Retina (tissue), 1 donor: Measurements from ENCODE around the gene SLCO2B1.

ENCODE experiments used
- DNase-seq: peaks from one replicate; pipeline ENCODE4 v3.0.0-alpha.2; 2016

Gene SLCO2B1

DNA sequence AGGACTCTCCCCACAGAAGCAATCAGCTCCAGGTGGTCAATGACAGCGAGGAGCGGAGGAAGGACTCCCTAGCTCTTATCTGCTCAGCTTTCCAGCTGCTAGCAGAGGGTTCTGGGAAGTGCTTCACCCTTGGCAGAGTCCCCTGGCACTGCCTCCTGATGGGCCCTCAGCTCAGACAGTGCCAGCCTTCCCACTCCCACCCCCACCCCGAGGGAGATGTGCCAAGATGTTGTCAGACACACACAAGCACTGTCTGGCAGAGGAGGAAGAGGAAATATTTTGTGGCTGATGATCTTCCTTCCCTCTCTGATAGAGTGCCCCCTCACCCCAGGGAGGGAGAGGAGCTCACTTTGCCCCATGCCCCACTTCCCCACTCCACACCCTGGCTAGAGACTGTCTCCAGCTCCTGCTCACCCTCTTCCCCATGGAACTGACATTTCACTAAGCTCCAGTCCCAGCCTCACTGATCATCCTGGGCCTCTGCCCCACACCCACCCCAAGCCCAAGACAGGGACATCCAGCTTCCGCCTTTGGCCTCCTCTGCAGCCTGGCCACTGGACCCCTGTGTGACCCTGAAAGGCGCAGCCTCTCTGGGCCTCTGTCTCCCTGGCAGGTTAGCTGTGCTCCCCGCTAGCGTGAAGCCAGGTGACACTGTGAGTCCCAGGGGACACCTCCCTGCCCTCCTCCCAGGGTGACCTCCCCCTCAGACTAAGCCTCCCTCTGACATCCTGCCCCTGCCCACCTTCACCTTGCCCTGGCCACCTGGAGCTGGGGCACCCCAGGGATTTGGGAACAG lies 44.5 kb downstream of the SLCO2B1 start:
- no peak for DNase-seq

DNA sequence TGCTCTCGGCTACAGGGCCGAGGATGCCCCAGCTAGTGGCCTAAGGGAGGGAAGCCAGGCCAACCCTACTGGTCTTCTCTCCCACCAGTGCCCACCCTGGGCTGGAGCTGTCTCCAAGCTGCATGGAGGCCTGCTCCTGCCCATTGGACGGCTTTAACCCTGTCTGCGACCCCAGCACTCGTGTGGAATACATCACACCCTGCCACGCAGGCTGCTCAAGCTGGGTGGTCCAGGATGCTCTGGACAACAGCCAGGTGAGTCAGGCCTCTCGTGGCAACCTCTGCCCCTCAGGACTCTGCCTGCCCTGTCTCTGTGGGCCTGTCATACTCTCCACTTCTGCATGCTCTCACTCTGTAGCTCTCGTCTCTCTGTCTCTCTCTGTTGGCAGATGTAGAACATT lies 45.5 kb downstream of the SLCO2B1 start:
- DNase-seq, result no peak

DNA sequence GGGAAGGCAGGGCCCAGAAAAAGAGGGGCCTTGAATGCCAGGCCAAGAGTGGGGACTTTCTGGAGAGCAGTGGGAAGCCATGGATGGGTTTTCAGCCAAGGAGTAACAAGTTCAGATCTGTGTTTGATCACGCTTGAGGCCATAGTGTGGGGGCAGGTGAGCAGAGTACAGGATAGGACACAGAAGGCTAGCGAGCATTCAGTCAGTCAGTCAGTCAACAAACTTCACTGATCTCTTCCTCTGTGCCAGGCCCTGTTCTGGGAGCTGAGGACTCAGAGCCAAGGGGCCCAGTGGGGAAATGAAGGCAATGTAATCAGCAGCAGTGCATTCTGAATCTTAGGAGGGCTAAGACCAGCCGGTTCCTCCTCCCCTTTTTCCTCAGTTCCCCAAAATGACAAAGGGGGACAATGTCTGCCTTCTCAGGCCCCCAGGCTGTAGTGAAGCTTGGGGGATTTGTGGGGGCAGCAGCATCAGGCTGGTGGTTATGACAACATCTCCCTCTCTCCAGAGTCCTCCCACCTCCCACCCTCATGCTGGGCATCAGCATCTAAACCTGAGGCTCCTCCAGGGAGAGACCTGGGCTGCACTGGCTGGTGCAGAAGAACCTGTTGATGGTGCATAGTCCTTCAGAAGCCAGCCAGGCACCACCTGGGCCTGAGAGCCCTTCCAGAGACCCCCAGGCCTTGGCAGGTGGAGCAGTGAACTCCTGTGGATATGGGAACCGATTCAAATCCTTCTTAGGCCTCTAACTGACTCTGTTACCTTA lies 46.8 kb downstream of the SLCO2B1 start:
- no peak for DNase-seq

DNA sequence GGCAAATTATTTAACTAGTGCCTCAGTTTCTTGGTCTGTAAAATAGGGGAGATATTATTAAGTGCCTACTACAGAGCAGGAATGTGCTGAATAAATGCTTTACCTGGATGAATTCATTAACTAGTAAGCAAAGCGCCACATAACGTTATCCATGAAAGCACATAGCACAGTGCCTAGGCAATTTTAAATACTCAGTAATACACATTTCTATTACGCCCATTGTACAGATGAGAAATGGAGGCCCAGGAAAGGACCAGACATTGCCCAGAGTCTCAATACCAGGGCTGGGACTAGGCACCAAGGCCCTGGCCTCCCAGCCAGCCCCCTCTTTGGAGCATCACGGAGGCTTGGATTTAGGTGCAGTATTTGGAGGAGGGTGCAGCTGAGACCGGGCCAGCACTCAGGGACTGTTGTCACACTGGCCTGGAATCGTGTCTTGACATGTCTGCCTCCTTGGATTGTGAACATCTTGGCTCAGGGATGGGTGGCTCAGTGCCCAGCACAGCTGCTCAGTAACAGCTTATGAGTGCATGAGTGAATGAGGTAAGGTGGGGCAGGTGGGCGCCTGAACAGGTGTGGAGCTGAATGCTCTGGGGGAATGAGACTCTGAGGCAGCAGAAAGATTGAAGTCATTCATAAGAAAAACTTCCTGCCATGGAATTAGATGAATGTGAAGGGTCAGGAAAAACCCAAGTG lies 47.5 kb downstream of the SLCO2B1 start:
- DNase-seq, result no peak

DNA sequence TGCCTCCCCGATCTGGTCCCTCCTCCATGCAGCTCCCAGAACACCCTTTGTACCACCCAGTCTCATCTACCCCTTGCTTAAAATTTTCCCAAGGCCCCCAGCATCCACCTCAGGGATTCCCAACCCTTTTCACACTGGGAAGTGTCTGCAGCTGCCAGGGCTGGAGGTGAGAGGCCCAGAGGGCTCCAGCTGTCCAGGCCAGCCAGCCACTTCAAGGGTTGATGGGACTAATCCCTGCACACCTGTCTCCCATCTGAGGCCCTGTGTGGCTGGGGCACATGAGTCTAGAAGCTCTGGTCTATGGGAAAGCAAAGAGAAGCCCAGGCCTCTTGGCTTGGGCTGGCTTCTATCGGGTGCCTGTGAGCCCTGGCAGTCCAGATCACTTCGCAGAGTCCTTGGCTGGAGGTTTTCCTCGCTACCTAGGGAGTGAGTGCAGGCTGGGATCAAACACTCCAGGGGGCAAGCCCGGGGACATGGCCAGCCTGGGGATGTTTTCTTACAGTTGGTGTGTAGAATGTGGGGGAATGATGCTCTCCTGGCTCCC lies 48.6 kb downstream of the SLCO2B1 start:
- DNase-seq, result no peak

DNA sequence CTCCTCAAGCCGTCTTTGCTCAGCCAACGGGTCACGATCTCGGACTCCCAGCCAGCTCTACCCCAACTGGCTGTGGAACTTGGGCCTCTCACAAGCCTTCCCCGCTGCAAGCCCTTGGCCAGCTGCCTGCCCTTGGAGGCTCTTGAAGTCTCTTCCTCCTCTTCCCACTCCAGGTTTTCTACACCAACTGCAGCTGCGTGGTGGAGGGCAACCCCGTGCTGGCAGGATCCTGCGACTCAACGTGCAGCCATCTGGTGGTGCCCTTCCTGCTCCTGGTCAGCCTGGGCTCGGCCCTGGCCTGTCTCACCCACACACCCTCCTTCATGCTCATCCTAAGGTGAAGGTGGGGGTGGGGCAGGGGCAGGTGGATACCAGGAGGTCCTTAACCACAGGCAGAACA lies 49.1 kb downstream of the SLCO2B1 start:
- DNase-seq, result no peak

DNA sequence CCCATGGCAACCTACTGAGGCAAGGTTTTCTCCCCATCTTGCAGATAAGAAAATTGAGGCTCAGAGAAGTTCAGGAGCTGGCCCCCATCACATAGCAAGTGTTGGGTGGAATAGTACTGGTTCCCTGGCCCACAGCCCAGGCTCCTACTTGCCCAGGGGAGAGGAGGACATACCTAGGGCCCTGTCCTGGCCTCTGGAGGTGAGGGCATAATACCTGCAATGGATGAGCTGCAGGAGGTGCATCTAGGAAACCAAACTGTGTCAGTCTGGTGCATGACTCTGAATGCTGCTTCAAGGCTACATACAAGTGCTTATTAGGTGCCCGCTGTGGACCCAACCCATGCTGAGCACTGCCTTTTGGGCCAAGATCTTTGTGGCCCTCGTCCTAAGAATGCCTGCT lies 49.6 kb downstream of the SLCO2B1 start:
- no peak for DNase-seq

DNA sequence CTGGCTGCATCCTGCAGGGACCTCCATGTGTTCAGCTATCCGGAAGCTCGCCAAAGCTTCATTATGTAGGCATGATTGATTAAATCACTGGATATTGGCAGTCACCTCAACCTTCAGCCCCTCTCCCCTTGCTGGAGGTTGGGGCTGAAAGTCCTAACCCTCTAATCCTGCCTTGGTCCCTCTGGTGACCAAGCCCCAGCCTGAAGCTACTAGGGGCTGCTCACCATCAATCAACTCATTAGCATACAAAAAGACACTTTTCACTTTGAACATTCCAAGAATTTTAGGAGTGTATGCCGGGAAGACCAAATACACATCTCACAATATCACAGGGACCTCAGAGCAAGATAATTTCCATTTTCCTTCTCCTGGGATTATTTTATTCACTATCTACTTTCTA lies 50.9 kb downstream of the SLCO2B1 start:
- no peak for DNase-seq

DNA sequence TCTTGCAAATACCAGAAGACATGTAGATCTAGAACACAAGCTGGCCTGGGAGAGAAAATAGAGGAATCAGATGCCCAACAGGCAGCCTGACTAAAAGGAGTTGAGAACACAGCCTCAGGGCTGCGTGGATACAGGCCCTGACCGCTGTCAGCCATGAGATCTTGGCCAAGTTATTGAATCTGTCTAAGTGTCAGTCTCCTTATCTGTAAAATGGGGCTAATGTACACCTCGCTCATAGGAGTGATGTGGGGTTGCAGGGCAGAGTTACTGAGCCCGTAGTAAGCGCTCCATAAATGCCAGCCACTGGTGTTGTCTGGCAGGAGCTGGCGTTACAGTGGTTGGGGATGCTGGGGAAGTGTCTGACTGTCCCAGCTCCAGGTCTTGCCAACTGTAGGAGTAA lies 51.3 kb downstream of the SLCO2B1 start:
- no peak for DNase-seq

DNA sequence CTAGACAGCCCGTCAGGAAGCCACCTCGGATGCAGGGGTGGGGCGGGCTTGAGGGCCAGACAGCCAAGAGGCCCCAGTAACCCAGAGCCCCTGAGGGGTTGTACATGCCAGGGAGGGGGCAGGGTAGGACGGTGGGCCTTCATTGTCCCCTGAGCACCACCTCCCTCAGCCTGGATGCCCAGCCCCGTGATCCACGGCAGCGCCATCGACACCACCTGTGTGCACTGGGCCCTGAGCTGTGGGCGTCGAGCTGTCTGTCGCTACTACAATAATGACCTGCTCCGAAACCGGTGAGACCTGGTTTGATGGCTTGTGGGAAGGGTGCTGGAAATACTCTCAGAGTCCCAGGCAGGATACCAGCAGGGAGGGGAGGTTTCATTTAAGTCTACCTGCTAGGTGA lies 52.2 kb downstream of the SLCO2B1 start:
- no peak for DNase-seq

DNA sequence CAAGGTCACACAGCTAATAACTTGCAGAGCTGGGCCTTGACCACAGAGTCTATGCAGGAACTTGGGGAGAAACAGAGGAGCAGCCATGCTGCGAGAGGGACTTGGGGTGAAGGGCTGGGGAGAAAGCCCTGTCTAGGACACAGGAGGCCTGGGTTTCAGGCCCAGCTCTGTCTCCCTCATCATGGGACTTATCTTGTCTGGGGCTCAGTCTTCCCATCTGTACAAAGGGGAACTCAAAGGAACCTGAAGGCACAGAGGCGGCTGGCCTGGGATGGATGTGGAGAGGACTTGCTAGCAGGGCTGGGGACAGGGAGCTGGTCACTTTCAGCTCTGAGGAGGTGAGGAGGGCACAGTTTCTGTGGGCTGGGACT lies 52.7 kb downstream of the SLCO2B1 start:
- no peak for DNase-seq

DNA sequence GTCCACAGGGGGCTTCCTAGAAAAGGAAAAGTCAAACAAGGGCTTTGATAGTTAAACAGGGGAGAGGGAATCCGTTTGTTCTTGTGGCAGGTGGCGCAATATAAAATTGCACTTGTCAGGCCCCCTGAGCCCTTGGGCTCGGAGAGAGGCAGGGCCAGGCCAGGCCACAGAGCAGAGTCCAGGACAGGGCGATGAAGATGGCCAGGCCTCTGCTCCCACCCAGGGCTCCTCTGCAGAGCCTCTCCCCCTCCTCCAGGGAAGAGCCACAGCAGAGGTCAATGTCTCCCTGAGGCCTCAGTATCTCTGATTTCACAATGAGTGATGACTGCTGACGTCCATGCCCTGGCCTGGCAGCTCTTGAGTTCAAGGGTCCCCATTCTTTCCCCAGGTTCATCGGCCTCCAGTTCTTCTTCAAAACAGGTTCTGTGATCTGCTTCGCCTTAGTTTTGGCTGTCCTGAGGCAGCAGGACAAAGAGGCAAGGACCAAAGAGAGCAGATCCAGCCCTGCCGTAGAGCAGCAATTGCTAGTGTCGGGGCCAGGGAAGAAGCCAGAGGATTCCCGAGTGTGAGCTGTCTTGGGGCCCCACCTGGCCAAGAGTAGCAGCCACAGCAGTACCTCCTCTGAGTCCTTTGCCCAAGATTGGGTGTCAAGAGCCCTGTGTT lies 53.2 kb downstream of the SLCO2B1 start:
- DNase-seq, result no peak

DNA sequence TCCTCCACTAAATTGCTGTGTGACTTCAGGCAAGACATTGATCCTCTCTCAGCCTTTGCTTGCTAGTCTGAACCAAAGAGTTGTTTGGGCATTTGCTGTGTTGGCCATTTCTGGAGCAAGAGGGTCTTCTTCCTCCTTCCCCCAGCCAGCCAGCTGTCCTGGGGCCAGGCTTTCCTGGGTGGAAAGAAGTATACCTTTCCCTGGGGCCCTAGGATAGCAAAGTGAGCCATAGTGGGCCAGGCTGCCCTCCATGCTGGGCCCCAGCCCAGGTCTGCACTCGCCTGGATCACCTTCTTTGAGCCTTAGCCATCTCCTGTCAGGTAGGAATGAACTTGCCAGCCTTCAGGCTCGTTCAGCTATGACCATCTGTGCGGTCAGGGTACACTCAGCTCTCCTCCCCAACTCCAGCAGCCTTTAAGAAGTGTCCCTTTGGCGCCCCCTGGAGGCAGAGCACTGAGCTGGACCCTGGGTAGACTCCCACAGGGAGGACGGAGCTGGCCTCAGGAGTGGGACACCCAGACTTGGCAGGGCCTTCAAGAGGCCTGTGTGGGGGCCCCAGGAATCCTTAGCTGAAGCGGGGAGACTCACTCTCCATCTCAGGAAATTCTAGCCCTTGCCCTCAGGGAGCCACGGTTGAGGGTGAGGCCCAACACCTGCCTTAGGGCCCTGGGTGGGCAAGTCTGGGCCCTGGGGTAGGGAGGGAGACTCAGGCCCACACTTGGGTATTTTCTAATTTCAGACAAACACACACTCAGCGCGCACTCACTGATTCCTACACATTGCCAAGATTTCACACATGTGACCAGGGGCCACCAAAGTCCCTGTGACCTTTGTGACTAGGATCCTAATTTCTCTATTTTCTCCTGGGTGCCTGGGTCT lies 54.0 kb downstream of the SLCO2B1 start:
- peak; percentile 77 for DNase-seq

DNA sequence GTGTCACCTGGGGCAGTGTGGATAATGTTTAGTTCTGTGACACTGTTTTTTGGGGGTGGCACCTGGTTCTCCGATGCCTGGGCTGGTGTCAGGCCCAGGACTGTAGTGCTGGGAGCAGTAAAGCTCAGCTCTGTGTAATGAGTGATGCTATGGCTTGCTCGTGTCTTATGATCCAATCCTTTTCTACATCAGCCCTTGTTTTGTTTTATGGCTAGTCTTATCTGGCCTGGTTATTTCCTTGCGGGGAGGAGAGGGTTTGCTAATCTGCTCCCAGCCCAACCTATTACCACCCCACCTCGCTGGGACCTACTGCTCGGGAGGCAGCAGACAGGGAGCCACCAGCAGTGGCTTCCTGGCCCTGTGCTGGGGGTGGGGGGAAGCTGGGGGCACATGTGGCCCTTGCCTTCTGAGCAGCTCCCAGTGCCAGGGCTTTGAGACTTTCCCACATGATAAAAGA lies 54.7 kb downstream of the SLCO2B1 start:
- no peak for DNase-seq

DNA sequence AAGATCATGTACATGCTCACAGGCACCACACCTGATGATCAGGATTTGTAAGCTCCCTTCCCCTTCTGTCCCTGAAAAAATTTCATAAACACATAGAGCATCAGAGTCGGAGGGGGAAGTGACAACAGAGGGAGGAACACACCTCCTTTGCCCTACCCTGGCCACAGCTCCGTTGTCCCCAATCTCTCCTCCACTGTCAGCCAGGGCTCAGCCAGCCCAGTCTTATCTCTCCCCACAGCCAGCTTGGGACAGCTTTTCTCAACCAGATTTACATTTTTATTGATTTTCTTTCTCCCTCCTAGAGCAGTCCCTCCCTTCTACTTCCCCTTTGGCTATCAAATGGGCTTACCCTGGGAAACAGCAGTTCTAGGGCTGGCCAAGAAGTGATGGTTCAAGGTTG lies 57.5 kb downstream of the SLCO2B1 start:
- no peak for DNase-seq

DNA sequence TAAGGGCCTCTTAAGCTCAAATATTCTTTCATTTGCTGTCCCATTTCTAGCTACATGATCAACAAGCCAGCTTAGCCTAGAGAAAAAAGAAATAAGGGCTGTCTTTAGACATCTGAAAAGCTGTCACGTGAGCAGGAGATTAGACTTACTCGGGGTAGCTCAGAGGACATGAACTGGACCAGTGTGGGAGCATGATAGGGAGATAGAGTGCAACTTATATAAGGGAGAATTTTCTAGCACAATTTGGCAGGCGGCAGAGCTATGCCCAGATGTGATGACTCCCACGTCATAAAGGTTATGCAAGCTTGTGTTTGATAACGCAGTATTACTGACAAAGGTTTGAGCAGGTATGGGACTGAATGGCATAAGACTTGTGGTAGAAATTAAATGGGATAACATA lies 61.5 kb downstream of the SLCO2B1 start:
- DNase-seq, result no peak

DNA sequence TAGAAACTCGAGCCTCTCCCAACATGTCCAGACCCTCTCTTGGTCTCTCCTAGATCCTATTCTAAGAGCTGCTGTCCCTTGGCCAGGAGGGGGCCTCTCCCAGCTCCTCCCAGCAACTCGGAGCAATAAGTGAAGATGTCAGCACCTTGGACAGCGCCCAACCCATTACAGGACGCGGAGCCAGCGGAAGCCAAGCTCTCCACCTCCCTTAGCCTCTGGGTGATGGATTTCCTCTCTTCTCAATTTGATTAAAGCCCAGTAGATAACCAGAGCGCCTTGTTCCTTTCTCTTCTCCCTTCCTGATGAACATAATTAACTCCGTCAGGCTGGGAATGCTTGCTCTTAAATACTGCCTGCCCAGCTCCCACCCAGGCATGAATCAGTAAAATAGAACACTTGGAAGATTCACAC lies 63.5 kb downstream of the SLCO2B1 start:
- peak; percentile 68 for DNase-seq

DNA sequence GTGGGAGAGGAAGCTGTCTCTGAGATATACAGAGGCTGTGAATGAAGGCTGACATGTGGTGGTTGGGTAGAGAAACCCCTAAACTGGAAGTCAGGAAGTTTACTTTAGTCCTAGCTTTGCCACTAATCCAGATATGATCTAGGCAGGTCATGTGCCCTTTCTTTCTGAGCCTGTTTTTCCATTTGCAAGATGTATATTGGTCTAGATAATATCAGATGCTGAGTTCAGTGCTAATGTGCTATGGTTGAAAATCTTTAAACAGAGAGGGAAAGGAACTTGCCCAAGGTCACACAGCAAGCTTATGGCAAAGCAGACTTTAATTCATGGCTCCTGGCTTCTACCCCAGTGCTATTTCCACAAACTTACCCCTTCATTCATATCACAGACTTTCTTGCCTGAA lies 63.9 kb downstream of the SLCO2B1 start:
- DNase-seq, result no peak

DNA sequence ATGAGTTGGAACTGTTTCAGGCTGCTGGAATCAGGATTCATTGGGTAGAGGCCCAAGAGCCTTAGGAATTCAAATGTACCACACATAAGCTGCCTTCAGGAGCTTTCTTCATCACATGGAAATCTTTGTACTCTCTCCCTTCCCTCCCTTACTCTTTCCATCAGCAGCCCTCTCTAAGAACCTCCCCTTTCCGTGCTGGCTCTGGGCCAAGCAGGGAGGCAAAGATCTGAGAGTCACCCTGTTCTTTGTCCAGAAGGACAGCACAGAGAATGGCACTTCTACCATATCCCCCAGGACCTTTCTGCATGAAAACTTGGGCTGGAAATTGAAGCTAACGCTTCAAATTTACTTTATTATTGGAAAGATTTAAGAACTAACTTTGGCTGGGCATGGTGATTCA lies 69.0 kb downstream of the SLCO2B1 start:
- DNase-seq, result no peak

DNA sequence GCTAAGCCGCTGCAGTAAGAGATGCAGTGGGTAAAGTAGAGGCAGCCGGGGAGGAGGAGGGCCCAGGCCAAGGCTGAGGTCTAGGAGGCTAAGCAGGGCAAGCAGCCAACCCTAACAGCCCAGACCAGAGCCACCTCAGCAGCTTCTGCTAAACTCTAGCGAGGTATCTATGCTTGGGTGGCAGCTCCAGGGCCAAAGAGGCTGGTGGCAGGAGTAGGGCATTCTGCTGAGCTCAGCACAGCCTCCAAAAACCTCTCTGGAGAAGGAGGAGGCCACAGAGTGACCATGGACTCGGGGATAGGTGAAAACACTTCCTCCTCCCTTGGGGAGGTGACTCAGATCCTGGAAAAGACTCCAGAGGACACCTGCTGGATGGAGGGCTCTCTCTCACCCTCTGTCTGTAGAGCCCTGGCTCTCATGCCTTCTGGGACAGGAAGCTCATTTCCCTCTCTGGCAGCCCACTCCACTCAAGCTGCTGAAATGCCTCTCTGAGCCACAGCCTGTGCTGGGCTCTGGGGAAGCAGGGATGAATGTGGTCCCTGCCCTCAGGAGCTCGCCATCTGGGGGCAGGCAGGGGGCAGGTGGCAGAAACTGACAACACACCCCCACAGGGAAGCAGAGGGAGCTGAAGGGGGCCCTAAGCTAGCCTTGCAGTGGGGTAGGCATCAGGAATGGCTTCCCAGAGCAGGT lies 73.2 kb downstream of the SLCO2B1 start:
- DNase-seq, result no peak

DNA sequence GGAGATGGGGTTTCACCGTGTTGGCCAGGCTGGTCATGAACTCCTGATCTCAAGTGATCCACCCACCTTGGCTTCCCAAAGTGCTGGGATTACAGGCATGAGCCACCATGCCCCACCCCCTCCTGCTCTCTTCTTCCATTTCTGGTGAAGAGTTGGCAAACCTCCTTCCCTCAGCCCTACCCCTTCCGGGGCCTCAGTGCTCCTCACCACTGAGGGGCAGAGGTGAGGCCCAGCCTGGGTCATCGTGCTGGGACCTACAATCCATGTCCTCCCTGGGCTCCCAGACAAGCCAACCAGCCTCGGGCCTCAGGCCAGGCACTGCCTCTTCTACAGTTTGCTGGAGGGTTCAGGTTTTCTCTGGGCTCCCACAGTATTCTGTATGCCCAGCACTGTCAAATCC lies 74.9 kb downstream of the SLCO2B1 start:
- DNase-seq, result no peak
